ENCODE data around the gene CD68.

CD68 gene

GRCh38 chr17:7559320-7560171 lies 19.9 kb upstream of the CD68 start:
- FAIRE-seq (no peak), DNase-seq (ENCODE audit: insufficient read length, low spot score) (no peak)

GRCh38 chr17:7560172-7561027 lies 19.0 kb upstream of the CD68 start:
- DNase-seq (ENCODE audit: insufficient read length, low spot score) (no peak), FAIRE-seq (peak; percentile 55)

GRCh38 chr17:7561028-7561575 lies 18.3 kb upstream of the CD68 start:
- peak; percentile 85 for FAIRE-seq
- peak; percentile 94 for DNase-seq (ENCODE audit: insufficient read length, low spot score)

- FAIRE-seq = peak; percentile 96
- DNase-seq (ENCODE audit: insufficient read length, low spot score) = peak; percentile 98
Measured at GRCh38 chr17:7561589-7562207, 17.7 kb upstream of the CD68 start, which contains the start of gene SENP3. SENP3 (plus strand) TSS chr17:7561919; CDS start chr17:7563077, 1,158 bp downstream.

GRCh38 chr17:7562208-7562605 lies 17.2 kb upstream of the CD68 start:
- FAIRE-seq (no peak), DNase-seq (ENCODE audit: insufficient read length, low spot score) (no peak)

- no peak for FAIRE-seq
- DNase-seq (ENCODE audit: insufficient read length, low spot score) = no peak
Measured at GRCh38 chr17:7563115-7563869, 16.1 kb upstream of the CD68 start.

- DNase-seq (ENCODE audit: insufficient read length, low spot score) (no peak), FAIRE-seq (peak; percentile 48)
Measured at GRCh38 chr17:7569571-7569970, 9.9 kb upstream of the CD68 start.

- FAIRE-seq (no peak), DNase-seq (ENCODE audit: insufficient read length, low spot score) (no peak)
Measured at GRCh38 chr17:7570351-7570750, 9.1 kb upstream of the CD68 start.

GRCh38 chr17:7572338-7572587 lies 7.2 kb upstream of the CD68 start:
- peak; percentile 97 for FAIRE-seq
- no peak for DNase-seq (ENCODE audit: insufficient read length, low spot score)

- DNase-seq (ENCODE audit: insufficient read length, low spot score) (peak; percentile 99), FAIRE-seq (peak; percentile 13)
Measured at GRCh38 chr17:7572588-7573323, 6.7 kb upstream of the CD68 start.

- FAIRE-seq (peak; percentile 98), DNase-seq (ENCODE audit: insufficient read length, low spot score) (peak; percentile 87)
Measured at GRCh38 chr17:7573324-7574080, 5.9 kb upstream of the CD68 start.

GRCh38 chr17:7574176-7574953 lies 5.1 kb upstream of the CD68 start:
- DNase-seq (ENCODE audit: insufficient read length, low spot score) = no peak
- FAIRE-seq = peak; percentile 67

GRCh38 chr17:7575481-7575883 lies 4.0 kb upstream of the CD68 start:
- FAIRE-seq (no peak), DNase-seq (ENCODE audit: insufficient read length, low spot score) (no peak)

- DNase-seq (ENCODE audit: insufficient read length, low spot score) (no peak), FAIRE-seq (no peak)
Measured at GRCh38 chr17:7575959-7576358, 3.5 kb upstream of the CD68 start.

GRCh38 chr17:7576432-7576937 lies 3.0 kb upstream of the CD68 start:
- DNase-seq (ENCODE audit: insufficient read length, low spot score) (no peak), FAIRE-seq (no peak)

GRCh38 chr17:7577327-7578199 lies 1.9 kb upstream of the CD68 start:
- DNase-seq (ENCODE audit: insufficient read length, low spot score) (no peak), FAIRE-seq (no peak)

All from HTR-8/SVneo (cell line).